VCaP (cell line): Measurements from ENCODE around the gene G3BP1.

Experiments
- H3K27ac ChIP-seq: fragments of 450-650 bp; 2 replicates; pipeline ENCODE4 v1.5.1; 2017
- CTCF ChIP-seq: fragments of 450-650 bp; conservative IDR thresholded peaks from 2 replicates; pipeline ENCODE4 v1.5.1; 2017; ENCODE audit warnings: mild to moderate bottlenecking, moderate library complexity

Gene G3BP1

GRCh38 chr5:151737431-151737830, 34.3 kb upstream of the G3BP1 start:
- no peak overlapping the region for H3K27ac ChIP-seq
- no peak for TF ChIP-seq CTCF

- H3K27ac ChIP-seq, result no peak overlapping the region
- TF ChIP-seq CTCF, result no peak
Measured at GRCh38 chr5:151738125-151738848, 33.5 kb upstream of the G3BP1 start.

- TF ChIP-seq CTCF, result no peak
- no peak overlapping the region for H3K27ac ChIP-seq
Measured at GRCh38 chr5:151739395-151739794, 32.4 kb upstream of the G3BP1 start.

- no peak overlapping the region for H3K27ac ChIP-seq
- no peak for TF ChIP-seq CTCF
Measured at GRCh38 chr5:151739939-151740335, 31.8 kb upstream of the G3BP1 start.

GRCh38 chr5:151740336-151740942, 31.3 kb upstream of the G3BP1 start:
- no peak overlapping the region for H3K27ac ChIP-seq

GRCh38 chr5:151740958-151741373, 30.8 kb upstream of the G3BP1 start:
- peak; percentile 39 for TF ChIP-seq CTCF
- H3K27ac ChIP-seq, result no peak overlapping the region

More at GRCh38 chr5:151740336-151740942, 31.3 kb upstream of the G3BP1 start:
- peak; percentile 93 for TF ChIP-seq CTCF

- no peak overlapping the region for H3K27ac ChIP-seq
- TF ChIP-seq CTCF, result no peak
Measured at GRCh38 chr5:151741678-151742423, 29.9 kb upstream of the G3BP1 start.
